Measurements from ENCODE around the gene ATM.

The ATM gene

DNA sequence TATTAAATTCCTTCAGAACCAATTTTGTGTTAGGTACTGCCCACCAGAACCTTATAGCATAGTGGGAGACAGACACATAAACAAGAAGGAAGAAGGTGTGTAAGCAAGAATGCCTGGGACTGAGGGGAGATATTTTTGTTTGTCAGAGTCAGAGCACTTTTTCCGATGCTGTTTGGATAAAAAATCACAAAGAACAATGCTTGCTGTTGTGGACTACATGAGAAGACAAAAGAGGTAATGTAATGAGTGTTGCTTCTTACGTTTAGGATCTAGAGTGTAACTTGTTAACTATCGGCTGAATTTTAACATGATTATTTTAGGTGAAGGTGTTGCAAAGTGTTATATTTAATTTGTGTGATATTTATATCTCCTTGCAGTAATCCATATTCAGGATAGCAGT, 84.9 kb downstream of the ATM start:
- H3K36me3 ChIP-seq (ENCODE audit: low read depth): peaks cover 75% of the 10 kb centered on the region
- H3K4me1 ChIP-seq (ENCODE audit: insufficient read depth, poor library complexity, severe bottlenecking): no peaks in the 10 kb centered on the region
- no peak for ATAC-seq (ENCODE audit: low read depth)
- H3K27ac ChIP-seq (ENCODE audit: poor library complexity, severe bottlenecking): no peak overlapping the region
- no peak for DNase-seq (ENCODE audit: low spot score)
- H3K9me3 ChIP-seq (ENCODE audit: severe bottlenecking): peaks cover 3% of the 10 kb centered on the region
- TF ChIP-seq, protein P1, sequence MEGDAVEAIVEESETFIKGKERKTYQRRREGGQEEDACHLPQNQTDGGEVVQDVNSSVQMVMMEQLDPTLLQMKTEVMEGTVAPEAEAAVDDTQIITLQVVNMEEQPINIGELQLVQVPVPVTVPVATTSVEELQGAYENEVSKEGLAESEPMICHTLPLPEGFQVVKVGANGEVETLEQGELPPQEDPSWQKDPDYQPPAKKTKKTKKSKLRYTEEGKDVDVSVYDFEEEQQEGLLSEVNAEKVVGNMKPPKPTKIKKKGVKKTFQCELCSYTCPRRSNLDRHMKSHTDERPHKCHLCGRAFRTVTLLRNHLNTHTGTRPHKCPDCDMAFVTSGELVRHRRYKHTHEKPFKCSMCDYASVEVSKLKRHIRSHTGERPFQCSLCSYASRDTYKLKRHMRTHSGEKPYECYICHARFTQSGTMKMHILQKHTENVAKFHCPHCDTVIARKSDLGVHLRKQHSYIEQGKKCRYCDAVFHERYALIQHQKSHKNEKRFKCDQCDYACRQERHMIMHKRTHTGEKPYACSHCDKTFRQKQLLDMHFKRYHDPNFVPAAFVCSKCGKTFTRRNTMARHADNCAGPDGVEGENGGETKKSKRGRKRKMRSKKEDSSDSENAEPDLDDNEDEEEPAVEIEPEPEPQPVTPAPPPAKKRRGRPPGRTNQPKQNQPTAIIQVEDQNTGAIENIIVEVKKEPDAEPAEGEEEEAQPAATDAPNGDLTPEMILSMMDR (IDR thresholded peaks at IDR 0.05; ENCODE audit: poor library complexity, severe bottlenecking): no peak
- H3K4me3 ChIP-seq (ENCODE audit: severe bottlenecking): no peak overlapping the region
- no peaks in the 10 kb centered on the region for H3K27me3 ChIP-seq (ENCODE audit: insufficient read depth, poor library complexity, severe bottlenecking)

DNA sequence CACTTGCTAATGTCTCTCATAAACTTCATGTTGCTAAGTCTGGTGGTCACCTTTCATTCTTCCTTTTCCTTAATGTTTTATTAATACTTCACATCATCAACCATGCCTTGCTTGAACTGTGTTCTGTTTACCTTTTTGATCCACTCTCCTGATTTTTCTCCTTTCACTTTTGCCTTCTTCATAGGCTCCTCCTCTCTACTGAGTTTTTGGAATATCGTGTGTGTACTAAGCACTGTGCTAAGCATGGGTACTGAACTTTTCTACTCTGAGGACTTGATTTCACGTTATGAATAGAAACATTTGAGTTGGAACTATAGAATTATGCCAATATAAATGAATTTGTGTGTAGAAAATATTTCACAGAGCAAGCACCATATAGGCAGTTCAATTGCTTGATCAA, 90.6 kb downstream of the ATM start:
- ATAC-seq (ENCODE audit: low read depth): no peak
- H3K4me3 ChIP-seq (ENCODE audit: severe bottlenecking): no peak overlapping the region
- H3K9me3 ChIP-seq (ENCODE audit: severe bottlenecking): peaks cover 3% of the 10 kb centered on the region
- H3K27ac ChIP-seq (ENCODE audit: poor library complexity, severe bottlenecking): no peak overlapping the region
- TF ChIP-seq, protein P1 (IDR thresholded peaks at IDR 0.05; ENCODE audit: poor library complexity, severe bottlenecking): no peak
- H3K27me3 ChIP-seq (ENCODE audit: insufficient read depth, poor library complexity, severe bottlenecking): no peaks in the 10 kb centered on the region
- peaks cover 65% of the 10 kb centered on the region for H3K36me3 ChIP-seq (ENCODE audit: low read depth)
- no peaks in the 10 kb centered on the region for H3K4me1 ChIP-seq (ENCODE audit: insufficient read depth, poor library complexity, severe bottlenecking)
- no peak for DNase-seq (ENCODE audit: low spot score)

DNA sequence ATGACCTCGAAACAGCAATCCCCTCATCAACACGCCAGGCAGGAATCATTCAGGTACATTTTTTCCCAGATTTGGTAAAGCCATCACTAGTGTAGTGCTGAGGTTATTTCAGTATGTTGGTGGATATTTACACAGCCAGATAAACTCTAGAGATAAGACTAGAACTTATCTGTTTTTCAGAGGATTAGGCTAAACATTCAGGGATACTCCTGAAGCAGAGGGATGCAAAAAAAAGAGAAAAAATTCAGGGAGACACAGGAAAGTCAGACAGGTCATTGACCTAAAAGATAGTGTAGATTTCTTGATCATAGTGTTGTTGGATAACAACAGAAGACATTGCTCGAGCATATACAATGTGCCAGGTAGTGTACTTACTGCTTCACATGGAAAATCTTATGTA, 93.2 kb downstream of the ATM start:
- ATAC-seq (ENCODE audit: low read depth): no peak
- TF ChIP-seq, protein P1 (IDR thresholded peaks at IDR 0.05; ENCODE audit: poor library complexity, severe bottlenecking): no peak
- H3K36me3 ChIP-seq (ENCODE audit: low read depth): peaks cover 73% of the 10 kb centered on the region

DNA sequence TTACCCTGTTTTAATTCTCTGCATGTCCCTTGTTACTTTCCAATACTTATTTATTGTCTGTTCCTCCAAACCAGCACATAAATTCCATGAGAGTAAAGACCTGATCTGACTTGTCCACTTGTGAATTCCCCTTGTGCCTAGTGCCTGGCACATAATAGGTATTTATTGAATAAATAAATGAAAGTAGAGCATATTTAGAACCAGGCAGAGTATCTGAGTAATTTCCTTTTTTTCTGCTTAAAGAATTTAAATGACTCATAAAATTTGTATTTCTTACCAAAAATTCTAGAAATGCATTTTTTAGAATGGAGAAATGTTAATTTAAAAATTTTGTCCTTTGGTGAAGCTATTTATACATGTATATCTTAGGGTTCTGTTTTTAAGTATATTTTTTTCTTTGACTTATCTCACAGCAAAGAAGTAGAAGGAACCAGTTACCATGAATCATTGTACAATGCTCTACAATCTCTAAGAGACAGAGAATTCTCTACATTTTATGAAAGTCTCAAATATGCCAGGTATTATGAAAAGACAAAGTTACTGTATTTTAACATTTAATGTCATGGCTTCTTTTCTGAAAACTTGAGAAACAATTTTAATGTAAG, 96.8 kb downstream of the ATM start:
- no peak for DNase-seq (ENCODE audit: low spot score)
- H3K4me3 ChIP-seq (ENCODE audit: severe bottlenecking): no peak overlapping the region
- peaks cover 14% of the 10 kb centered on the region for H3K4me1 ChIP-seq (ENCODE audit: insufficient read depth, poor library complexity, severe bottlenecking)
- peaks cover 78% of the 10 kb centered on the region for H3K36me3 ChIP-seq (ENCODE audit: low read depth)
- no peaks in the 10 kb centered on the region for H3K27me3 ChIP-seq (ENCODE audit: insufficient read depth, poor library complexity, severe bottlenecking)
- no peaks in the 10 kb centered on the region for H3K9me3 ChIP-seq (ENCODE audit: severe bottlenecking)
- ATAC-seq (ENCODE audit: low read depth): no peak
- TF ChIP-seq, protein P1 (IDR thresholded peaks at IDR 0.05; ENCODE audit: poor library complexity, severe bottlenecking): no peak
- H3K27ac ChIP-seq (ENCODE audit: poor library complexity, severe bottlenecking): peak overlapping the region; percentile 35

More for the DNA sequence above, 93.2 kb downstream of the ATM start:
- no peak overlapping the region for H3K27ac ChIP-seq (ENCODE audit: poor library complexity, severe bottlenecking)
- H3K4me1 ChIP-seq (ENCODE audit: insufficient read depth, poor library complexity, severe bottlenecking): peaks cover 14% of the 10 kb centered on the region
- no peak for DNase-seq (ENCODE audit: low spot score)
- no peak overlapping the region for H3K4me3 ChIP-seq (ENCODE audit: severe bottlenecking)
- peaks cover 3% of the 10 kb centered on the region for H3K9me3 ChIP-seq (ENCODE audit: severe bottlenecking)
- H3K27me3 ChIP-seq (ENCODE audit: insufficient read depth, poor library complexity, severe bottlenecking): no peaks in the 10 kb centered on the region

DNA sequence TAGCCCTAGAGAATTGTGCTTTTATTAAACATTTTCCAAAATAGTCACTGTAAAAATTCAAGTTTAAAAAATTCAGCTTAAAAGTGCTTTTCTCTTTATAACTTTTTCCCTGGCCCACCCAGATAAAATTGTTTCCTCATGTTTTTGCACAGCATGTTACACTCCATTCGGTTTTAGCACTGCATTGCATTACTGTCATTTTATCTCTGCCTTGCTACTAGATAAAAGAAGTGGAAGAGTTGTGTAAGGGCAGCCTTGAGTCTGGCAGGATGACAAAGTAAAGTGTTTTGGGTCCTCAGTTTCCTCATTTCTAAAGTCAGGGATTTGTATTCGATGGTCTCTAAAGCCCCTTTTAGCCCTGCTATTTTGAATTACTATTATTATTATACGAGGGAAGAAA, 99.8 kb downstream of the ATM start:
- ATAC-seq (ENCODE audit: low read depth): no peak
- H3K36me3 ChIP-seq (ENCODE audit: low read depth): peaks cover 90% of the 10 kb centered on the region
- no peaks in the 10 kb centered on the region for H3K27me3 ChIP-seq (ENCODE audit: insufficient read depth, poor library complexity, severe bottlenecking)
- TF ChIP-seq, protein P1 (IDR thresholded peaks at IDR 0.05; ENCODE audit: poor library complexity, severe bottlenecking): no peak
- H3K27ac ChIP-seq (ENCODE audit: poor library complexity, severe bottlenecking): no peak overlapping the region
- no peak overlapping the region for H3K4me3 ChIP-seq (ENCODE audit: severe bottlenecking)
- H3K4me1 ChIP-seq (ENCODE audit: insufficient read depth, poor library complexity, severe bottlenecking): peaks cover 14% of the 10 kb centered on the region
- no peaks in the 10 kb centered on the region for H3K9me3 ChIP-seq (ENCODE audit: severe bottlenecking)
- no peak for DNase-seq (ENCODE audit: low spot score)

Measured in RWPE2 (cell line).